Measurements from ENCODE around the gene UBXN7.

DNA sequence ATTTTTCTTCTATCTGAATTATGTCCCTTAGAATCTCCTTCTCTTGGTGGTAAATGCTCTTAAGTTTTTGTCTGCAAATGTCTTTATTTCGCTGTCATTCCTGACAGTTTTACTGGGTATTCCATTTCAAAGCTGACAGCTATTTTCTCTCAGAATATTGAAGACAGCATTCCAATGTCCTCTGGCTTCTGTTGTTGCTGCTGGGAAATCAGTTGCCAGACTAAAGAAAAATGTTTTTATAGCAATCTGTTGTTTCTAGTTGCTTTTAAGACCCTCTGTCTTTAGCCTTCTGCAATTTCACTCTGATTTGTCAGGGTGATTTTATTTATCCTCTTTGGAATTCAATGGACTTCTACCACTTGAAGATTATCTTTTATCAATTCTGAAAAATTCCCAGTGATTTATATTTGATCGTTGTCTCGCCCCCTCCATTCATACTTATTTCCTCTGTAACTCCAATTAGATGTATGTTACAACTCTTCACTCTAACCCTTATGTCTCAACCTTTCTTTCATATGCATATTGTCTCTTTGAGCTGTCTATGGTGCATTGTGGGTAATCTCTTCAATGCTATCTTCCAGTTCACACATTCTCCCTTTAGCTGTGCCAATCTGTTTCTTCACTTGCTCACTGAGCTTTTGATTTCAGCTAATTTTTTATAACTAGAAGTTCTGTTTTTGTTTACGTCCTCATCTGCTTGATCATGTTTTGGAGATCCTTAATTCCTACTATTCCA lies 23.5 kb downstream of the UBXN7 start:
- TF ChIP-seq, protein P1, sequence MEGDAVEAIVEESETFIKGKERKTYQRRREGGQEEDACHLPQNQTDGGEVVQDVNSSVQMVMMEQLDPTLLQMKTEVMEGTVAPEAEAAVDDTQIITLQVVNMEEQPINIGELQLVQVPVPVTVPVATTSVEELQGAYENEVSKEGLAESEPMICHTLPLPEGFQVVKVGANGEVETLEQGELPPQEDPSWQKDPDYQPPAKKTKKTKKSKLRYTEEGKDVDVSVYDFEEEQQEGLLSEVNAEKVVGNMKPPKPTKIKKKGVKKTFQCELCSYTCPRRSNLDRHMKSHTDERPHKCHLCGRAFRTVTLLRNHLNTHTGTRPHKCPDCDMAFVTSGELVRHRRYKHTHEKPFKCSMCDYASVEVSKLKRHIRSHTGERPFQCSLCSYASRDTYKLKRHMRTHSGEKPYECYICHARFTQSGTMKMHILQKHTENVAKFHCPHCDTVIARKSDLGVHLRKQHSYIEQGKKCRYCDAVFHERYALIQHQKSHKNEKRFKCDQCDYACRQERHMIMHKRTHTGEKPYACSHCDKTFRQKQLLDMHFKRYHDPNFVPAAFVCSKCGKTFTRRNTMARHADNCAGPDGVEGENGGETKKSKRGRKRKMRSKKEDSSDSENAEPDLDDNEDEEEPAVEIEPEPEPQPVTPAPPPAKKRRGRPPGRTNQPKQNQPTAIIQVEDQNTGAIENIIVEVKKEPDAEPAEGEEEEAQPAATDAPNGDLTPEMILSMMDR (IDR thresholded peaks at IDR 0.05; ENCODE audit: insufficient read depth, low read length, poor library complexity, severe bottlenecking): no peak
- no peak for TF ChIP-seq EZH2phosphoT487 (conservative IDR thresholded peaks at IDR 0.05; ENCODE audit: low read length)
